Dendritic cell treated with granulocyte-macrophage colony-stimulating factor and Interleukin-4, amounts not matched to agents 40 ng/mL and 50 ng/mL, for 4 days (primary cell): ENCODE measurements around the gene OSBPL1A.

Source experiments
- H3K27ac Mint-ChIP-seq: one replicate; pipeline ENCODE4 v1.8.0; 2022; ENCODE audit warnings: mild to moderate bottlenecking, mixed read lengths
- H3K27me3 Mint-ChIP-seq: one replicate; pipeline ENCODE4 v1.8.0; 2022; ENCODE audit warnings: mild to moderate bottlenecking, mixed read lengths
- H3K36me3 Mint-ChIP-seq: one replicate; pipeline ENCODE4 v1.8.0; 2022; ENCODE audit warnings: low read depth, mixed read lengths
- H3K4me1 Mint-ChIP-seq: one replicate; pipeline ENCODE4 v1.8.0; 2022; ENCODE audit warnings: low read depth, mixed read lengths
- H3K4me3 Mint-ChIP-seq: one replicate; pipeline ENCODE4 v1.8.0; 2022; ENCODE audit warnings: mild to moderate bottlenecking, moderate library complexity, mixed read lengths
- H3K9me3 Mint-ChIP-seq: one replicate; pipeline ENCODE4 v1.8.0; 2022; ENCODE audit warnings: mixed read lengths
- intact Hi-C: fragments of 100-400 bp; cut with micrococcal nuclease; formaldehyde crosslinking; loops from one replicate; pipeline ENCODE4 v1.15.0; 2022

OSBPL1A gene

DNA sequence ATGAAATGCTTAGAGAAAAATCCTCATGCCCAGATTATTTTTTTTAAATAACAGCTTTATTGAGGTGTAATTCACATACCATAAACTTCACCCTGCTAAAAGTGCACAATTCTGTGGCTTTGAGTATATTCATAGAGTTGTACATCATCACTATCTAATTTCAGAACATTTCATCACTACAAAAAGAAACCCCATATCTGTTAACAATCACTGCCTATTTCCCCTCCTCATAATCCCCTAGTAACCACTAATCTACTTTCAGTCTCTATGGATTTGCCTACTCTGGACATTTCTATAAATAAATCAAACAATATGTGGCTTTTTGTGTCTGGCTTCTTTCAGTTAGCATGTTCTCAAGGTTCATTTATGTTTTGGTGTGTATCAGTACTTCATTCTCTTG, 51.4 kb downstream of the OSBPL1A start:
- no peak overlapping the region for H3K27ac Mint-ChIP-seq
- H3K4me3 Mint-ChIP-seq: no peak overlapping the region
- no peaks in the 10 kb centered on the region for H3K4me1 Mint-ChIP-seq
- no peaks in the 10 kb centered on the region for H3K9me3 Mint-ChIP-seq
- intact Hi-C loops: no loop called here
- H3K27me3 Mint-ChIP-seq: no peaks in the 10 kb centered on the region
- peaks cover 42% of the 10 kb centered on the region for H3K36me3 Mint-ChIP-seq

DNA sequence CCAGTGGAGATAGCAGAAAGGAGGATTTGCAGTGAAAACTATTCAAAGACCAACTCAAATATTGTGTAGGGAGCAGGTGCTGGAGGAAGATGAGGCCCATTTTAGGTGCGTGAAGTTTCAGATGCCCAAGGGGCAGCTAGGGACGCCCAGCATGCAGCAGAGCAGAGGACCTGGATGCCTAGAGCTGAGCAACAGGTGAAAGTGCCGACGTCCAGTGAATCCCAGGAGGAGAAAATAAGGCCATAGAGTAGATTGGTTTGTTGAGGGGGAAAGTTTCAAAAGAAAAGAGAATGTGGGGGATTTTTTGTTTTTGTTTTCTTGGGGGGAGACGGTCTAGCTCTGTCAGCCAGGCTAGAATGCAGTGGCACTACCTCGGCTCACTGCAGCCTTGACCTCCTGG, 53.1 kb downstream of the OSBPL1A start:
- Mint-ChIP-seq H3K27me3 (no peaks in the 10 kb centered on the region), H3K4me3 (no peak overlapping the region), H3K9me3 (no peaks in the 10 kb centered on the region), H3K36me3 (peaks cover 39% of the 10 kb centered on the region), H3K27ac (no peak overlapping the region), H3K4me1 (no peaks in the 10 kb centered on the region)
- intact Hi-C loops: no loop called here

DNA sequence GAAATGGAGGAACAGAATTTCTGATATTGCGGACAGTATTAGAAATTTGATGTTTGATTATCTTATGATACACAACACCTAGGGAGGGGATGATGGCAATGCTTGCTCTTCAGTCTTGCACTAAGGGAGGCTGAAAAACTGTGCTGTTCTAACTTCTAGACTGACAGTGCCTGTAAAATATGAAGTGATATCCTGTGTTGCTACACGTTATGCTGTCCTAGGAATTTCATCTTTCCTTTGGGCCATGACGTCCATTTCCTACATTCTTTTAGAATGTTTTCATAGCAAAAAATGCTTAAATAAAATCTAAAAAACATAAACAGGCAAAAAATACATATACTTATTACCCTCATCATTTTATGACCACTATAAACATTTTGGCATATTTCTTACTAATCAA, 55.3 kb downstream of the OSBPL1A start:
- Mint-ChIP-seq H3K36me3 (peaks cover 41% of the 10 kb centered on the region), H3K27me3 (no peaks in the 10 kb centered on the region), H3K4me3 (no peak overlapping the region), H3K9me3 (no peaks in the 10 kb centered on the region), H3K4me1 (no peaks in the 10 kb centered on the region), H3K27ac (no peak overlapping the region)
- intact Hi-C loops: no loop called here

- H3K4me3 Mint-ChIP-seq: no peak overlapping the region
These were observed 56.3 kb downstream of the OSBPL1A start for GRCh38 chr18:24341361-24341760.

GRCh38 chr18:24333084-24333483, 64.5 kb downstream of the OSBPL1A start:
- Mint-ChIP-seq H3K36me3 (peaks cover 63% of the 10 kb centered on the region), H3K4me1 (no peaks in the 10 kb centered on the region), H3K9me3 (no peaks in the 10 kb centered on the region), H3K4me3 (no peak overlapping the region), H3K27me3 (no peaks in the 10 kb centered on the region), H3K27ac (no peak overlapping the region)
- intact Hi-C loops: no loop called here

More at GRCh38 chr18:24341361-24341760, 56.3 kb downstream of the OSBPL1A start:
- H3K4me1 Mint-ChIP-seq: no peaks in the 10 kb centered on the region
- no peak overlapping the region for H3K27ac Mint-ChIP-seq
- H3K9me3 Mint-ChIP-seq: no peaks in the 10 kb centered on the region
- H3K36me3 Mint-ChIP-seq: peaks cover 38% of the 10 kb centered on the region
- intact Hi-C loops: no loop called here
- no peaks in the 10 kb centered on the region for H3K27me3 Mint-ChIP-seq

DNA sequence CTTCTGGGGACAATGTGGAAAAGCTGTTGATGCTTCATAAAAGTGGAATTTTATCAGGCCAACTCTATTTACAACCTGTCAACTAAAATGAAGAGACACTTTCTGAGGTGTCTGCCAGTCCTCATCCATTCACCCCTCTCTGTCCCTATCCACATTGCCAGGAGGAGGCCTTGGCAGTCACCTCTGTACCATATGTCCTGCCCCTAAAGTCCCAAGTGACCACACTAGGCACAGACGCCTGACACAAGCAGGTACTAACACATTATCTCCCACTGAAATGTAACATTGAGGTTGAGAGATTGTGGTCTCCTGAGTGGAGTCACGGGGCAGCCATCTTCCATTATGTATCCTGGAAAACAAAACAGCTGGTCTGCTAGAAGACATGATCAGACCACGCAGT, 71.4 kb downstream of the OSBPL1A start:
- intact Hi-C loops: no loop called here
- H3K27me3 Mint-ChIP-seq: no peaks in the 10 kb centered on the region
- no peaks in the 10 kb centered on the region for H3K9me3 Mint-ChIP-seq
- peaks cover 40% of the 10 kb centered on the region for H3K36me3 Mint-ChIP-seq
- H3K27ac Mint-ChIP-seq: no peak overlapping the region
- H3K4me1 Mint-ChIP-seq: no peaks in the 10 kb centered on the region
- no peak overlapping the region for H3K4me3 Mint-ChIP-seq

DNA sequence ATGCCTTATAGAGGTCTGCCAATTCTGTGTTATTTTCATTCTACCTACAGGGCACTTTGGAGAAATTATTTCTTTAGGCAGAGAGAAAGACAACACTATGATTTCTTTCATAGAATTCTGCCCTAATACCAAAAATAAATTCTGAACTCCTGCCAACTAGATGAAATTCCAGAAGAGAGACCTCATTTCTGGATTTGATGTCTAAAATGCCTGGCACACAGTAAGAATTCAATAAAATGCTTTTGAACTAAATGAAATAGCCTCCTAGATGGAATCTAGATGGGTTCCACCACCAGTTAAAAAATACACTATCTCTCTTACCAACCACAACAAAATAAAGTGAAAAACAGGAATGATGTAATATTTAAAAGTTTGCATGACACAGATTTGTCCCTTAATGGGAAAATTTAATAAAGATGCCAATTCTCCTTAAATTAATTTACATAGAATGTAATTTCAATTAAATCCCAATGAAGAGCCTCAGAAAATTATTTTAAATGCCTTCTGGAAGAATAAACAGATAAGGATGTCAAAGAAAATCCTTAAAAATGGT, 75.0 kb downstream of the OSBPL1A start:
- Mint-ChIP-seq H3K4me1 (no peaks in the 10 kb centered on the region), H3K27ac (no peak overlapping the region), H3K4me3 (no peak overlapping the region), H3K9me3 (no peaks in the 10 kb centered on the region), H3K27me3 (no peaks in the 10 kb centered on the region), H3K36me3 (peaks cover 28% of the 10 kb centered on the region)
- intact Hi-C loops: no loop called here

DNA sequence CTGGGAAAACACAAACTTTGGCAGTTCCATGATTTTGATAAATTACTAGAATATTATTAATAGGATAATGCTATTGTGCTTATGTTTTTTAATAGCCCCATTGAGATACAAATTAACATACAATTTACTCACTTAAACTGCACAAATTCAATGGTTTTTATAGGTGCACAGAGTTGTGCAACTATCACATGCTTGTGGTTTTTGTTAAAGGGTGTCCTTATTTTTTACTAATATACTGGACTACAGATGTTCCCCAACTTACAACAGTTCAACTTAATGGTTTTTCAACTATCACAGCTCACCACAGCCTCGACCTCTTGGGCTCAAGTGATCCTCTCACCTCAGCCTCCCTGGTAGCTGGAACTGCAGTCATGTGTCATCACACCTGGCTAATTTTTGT, 76.6 kb downstream of the OSBPL1A start:
- no peak overlapping the region for H3K4me3 Mint-ChIP-seq
- no peak overlapping the region for H3K27ac Mint-ChIP-seq
- H3K4me1 Mint-ChIP-seq: no peaks in the 10 kb centered on the region
- peaks cover 38% of the 10 kb centered on the region for H3K36me3 Mint-ChIP-seq
- no peaks in the 10 kb centered on the region for H3K27me3 Mint-ChIP-seq
- intact Hi-C loops: no loop called here
- no peaks in the 10 kb centered on the region for H3K9me3 Mint-ChIP-seq

- no peak overlapping the region for H3K4me3 Mint-ChIP-seq
- no peaks in the 10 kb centered on the region for H3K27me3 Mint-ChIP-seq
- intact Hi-C loops: no loop called here
- no peaks in the 10 kb centered on the region for H3K9me3 Mint-ChIP-seq
- H3K36me3 Mint-ChIP-seq: peaks cover 38% of the 10 kb centered on the region
- H3K4me1 Mint-ChIP-seq: no peaks in the 10 kb centered on the region
- H3K27ac Mint-ChIP-seq: no peak overlapping the region
These were observed 77.9 kb downstream of the OSBPL1A start for GRCh38 chr18:24319757-24320156.

DNA sequence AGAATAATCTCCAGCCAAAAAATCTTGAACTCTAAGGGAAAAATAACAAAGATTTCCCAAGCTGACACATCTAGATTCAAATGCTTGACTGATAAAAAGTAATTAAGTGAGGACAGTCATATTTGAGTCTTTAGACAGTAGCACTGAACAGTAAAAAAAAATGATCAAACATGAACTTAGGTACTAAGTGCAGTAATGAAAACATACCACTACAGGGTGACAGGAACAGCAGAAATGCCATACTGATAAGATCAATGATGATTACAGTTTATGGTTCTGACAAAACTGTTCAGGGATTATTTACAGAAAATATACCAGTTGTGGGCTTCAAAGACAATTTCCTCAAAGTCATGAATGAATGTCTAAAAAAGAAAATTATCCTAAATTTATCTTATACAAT, 80.3 kb downstream of the OSBPL1A start:
- intact Hi-C loops: no loop called here
- H3K27me3 Mint-ChIP-seq: no peaks in the 10 kb centered on the region

DNA sequence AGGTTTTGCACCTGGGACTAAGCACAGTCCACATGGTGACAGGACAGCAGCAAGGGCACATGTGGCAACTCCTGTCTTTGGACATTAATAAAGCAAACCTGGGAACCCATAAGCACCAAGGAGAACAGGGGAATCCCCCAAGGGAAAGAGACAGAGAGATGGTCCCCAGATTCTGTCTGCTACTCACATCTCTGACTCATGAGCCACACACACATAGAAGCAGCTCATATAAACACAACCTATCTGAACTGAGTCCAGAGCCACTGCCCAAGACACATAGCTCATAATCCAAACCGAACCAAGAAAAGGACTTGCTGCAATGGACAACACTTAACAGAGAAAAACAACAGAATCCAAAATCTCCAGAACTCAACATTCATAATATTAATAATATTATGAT, 82.5 kb downstream of the OSBPL1A start:
- Mint-ChIP-seq H3K4me3 (no peak overlapping the region), H3K27ac (no peak overlapping the region), H3K36me3 (peaks cover 67% of the 10 kb centered on the region), H3K4me1 (no peaks in the 10 kb centered on the region), H3K9me3 (no peaks in the 10 kb centered on the region), H3K27me3 (no peaks in the 10 kb centered on the region)
- intact Hi-C loops: no loop called here

More for the DNA sequence above, 80.3 kb downstream of the OSBPL1A start:
- Mint-ChIP-seq H3K27ac (no peak overlapping the region), H3K36me3 (peaks cover 56% of the 10 kb centered on the region), H3K4me3 (no peak overlapping the region), H3K9me3 (no peaks in the 10 kb centered on the region), H3K4me1 (no peaks in the 10 kb centered on the region)

GRCh38 chr18:24306201-24306600, 91.4 kb downstream of the OSBPL1A start:
- Mint-ChIP-seq H3K27ac (no peak overlapping the region), H3K36me3 (peaks cover 70% of the 10 kb centered on the region), H3K4me1 (no peaks in the 10 kb centered on the region), H3K27me3 (no peaks in the 10 kb centered on the region), H3K9me3 (no peaks in the 10 kb centered on the region), H3K4me3 (no peak overlapping the region)
- intact Hi-C loops: no loop called here

GRCh38 chr18:24300703-24301102, 96.9 kb downstream of the OSBPL1A start:
- intact Hi-C loops: no loop called here
- no peak overlapping the region for H3K27ac Mint-ChIP-seq
- H3K4me3 Mint-ChIP-seq: no peak overlapping the region
- H3K27me3 Mint-ChIP-seq: no peaks in the 10 kb centered on the region
- peaks cover 9% of the 10 kb centered on the region for H3K4me1 Mint-ChIP-seq
- no peaks in the 10 kb centered on the region for H3K9me3 Mint-ChIP-seq
- peaks cover 51% of the 10 kb centered on the region for H3K36me3 Mint-ChIP-seq

DNA sequence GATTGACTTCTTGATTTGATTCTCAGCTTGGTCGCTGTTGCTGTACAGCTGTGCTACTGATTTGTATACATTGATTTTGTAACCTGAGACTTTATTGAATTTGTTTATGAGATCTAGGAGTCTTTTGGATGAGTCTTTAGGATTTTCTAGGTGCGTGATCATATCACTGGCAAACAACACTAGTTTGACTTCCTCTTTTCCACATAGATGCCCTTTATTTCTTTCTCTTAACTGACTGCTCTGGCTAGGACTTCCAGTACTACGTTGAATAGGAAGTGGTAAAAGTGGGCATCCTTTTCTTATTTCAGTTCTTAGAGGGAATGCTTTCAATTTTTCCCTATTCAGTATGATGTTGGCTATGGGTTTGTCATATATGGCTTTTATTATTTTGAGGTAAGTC, 101.3 kb downstream of the OSBPL1A start:
- H3K36me3 Mint-ChIP-seq: peaks cover 34% of the 10 kb centered on the region
- H3K4me3 Mint-ChIP-seq: no peak overlapping the region
- intact Hi-C loops: no loop called here
- H3K9me3 Mint-ChIP-seq: no peaks in the 10 kb centered on the region
- H3K27ac Mint-ChIP-seq: no peak overlapping the region
- H3K4me1 Mint-ChIP-seq: peaks cover 9% of the 10 kb centered on the region
- H3K27me3 Mint-ChIP-seq: no peaks in the 10 kb centered on the region

DNA sequence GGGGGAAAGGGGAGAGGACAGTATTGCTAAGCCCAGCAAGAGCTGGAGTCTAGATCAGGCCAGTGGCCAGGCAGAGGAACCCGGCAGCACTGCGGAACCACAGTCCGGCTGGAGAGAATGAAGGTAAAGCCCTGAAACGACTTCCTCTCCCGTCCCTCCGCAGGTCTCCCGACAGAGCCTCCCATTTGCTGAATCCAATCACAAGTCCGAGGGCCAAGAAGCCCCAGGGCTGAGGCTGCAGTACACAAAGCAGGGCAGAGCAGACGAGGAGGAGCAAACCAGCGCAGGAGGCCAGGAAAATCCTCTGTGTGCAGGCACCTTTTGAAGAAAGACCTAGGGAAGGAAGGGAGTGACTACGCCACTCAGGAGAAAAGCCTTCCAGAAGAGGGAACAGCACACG, 104.4 kb downstream of the OSBPL1A start:
- Mint-ChIP-seq H3K36me3 (peaks cover 12% of the 10 kb centered on the region), H3K4me1 (peaks cover 9% of the 10 kb centered on the region), H3K4me3 (no peak overlapping the region), H3K9me3 (no peaks in the 10 kb centered on the region), H3K27ac (no peak overlapping the region), H3K27me3 (no peaks in the 10 kb centered on the region)
- intact Hi-C loops: no loop called here
